Measurements from ENCODE around the gene EZH1.

EZH1 gene

GRCh38 chr17:42674755-42675347 lies 70.0 kb downstream of the EZH1 start:
- H3K27me3 ChIP-seq (ENCODE audit: insufficient read depth, poor library complexity, severe bottlenecking): no peaks in the 10 kb centered on the region
- ATAC-seq (ENCODE audit: low read depth) (no peak; the same call in 2 of the 3 replicates), DNase-seq (ENCODE audit: low spot score) (no peak)
- H3K27ac ChIP-seq (ENCODE audit: poor library complexity, severe bottlenecking): peak overlapping the region; percentile 94
- no peaks in the 10 kb centered on the region for H3K9me3 ChIP-seq (ENCODE audit: severe bottlenecking)
- peaks cover 24% of the 10 kb centered on the region for H3K4me1 ChIP-seq (ENCODE audit: insufficient read depth, poor library complexity, severe bottlenecking)
- H3K4me3 ChIP-seq (ENCODE audit: severe bottlenecking): peak overlapping the region; percentile 81
- peaks cover 42% of the 10 kb centered on the region for H3K36me3 ChIP-seq (ENCODE audit: low read depth)
- TF ChIP-seq, protein P1, sequence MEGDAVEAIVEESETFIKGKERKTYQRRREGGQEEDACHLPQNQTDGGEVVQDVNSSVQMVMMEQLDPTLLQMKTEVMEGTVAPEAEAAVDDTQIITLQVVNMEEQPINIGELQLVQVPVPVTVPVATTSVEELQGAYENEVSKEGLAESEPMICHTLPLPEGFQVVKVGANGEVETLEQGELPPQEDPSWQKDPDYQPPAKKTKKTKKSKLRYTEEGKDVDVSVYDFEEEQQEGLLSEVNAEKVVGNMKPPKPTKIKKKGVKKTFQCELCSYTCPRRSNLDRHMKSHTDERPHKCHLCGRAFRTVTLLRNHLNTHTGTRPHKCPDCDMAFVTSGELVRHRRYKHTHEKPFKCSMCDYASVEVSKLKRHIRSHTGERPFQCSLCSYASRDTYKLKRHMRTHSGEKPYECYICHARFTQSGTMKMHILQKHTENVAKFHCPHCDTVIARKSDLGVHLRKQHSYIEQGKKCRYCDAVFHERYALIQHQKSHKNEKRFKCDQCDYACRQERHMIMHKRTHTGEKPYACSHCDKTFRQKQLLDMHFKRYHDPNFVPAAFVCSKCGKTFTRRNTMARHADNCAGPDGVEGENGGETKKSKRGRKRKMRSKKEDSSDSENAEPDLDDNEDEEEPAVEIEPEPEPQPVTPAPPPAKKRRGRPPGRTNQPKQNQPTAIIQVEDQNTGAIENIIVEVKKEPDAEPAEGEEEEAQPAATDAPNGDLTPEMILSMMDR (IDR thresholded peaks at IDR 0.05; ENCODE audit: poor library complexity, severe bottlenecking): no peak

DNA sequence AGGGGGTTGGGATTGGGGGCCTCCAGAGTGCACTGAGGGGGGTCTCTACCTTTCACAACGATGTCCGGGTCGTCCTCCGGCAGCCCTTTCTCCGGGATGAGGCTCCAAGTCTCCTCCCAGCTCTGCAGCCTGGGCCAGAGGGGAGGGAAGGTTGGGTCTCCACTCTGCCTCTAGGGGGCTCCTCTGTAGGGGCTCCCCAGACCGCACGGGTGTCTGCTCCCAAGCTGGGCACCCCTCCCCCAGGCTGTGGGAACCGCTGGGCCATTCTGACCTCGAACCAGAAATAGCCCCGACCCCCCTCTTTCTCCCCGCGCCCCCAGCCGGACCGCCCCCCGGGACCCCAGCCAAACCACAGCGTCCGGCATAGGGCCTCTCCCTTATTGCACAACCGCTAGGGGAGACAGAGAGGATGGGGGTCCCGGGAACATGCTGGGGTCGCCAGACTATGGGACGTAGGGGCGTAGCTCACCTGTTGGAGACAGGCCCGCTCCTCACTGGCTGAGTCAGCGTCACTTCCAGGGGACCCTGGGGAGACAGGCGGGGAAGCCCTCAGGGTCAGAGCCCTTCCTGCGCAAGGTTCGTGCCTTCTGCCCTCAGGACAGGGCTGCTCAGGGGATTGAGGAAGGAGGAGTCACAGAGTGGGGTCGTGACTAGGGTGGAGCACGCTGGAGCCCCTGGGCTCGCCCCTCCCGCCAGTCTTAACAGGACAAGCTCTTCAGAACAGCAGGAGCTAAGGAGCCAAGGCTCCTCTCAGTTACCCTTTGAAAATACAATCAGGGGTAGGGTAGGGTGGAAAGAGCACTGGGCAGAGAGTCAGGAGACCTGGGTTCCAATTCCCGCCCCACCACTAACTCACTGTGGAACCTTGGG lies 70.7 kb downstream of the EZH1 start:
- Histone ChIP-seq H3K4me3 (ENCODE audit: severe bottlenecking) (peak overlapping the region; percentile 81), H3K4me1 (ENCODE audit: insufficient read depth, poor library complexity, severe bottlenecking) (peaks cover 25% of the 10 kb centered on the region), H3K27ac (ENCODE audit: poor library complexity, severe bottlenecking) (peak overlapping the region; percentile 94), H3K36me3 (ENCODE audit: low read depth) (peaks cover 49% of the 10 kb centered on the region), H3K9me3 (ENCODE audit: severe bottlenecking) (no peaks in the 10 kb centered on the region), H3K27me3 (ENCODE audit: insufficient read depth, poor library complexity, severe bottlenecking) (no peaks in the 10 kb centered on the region)
- no peak for DNase-seq (ENCODE audit: low spot score)
- no peak; the same call in 2 of the 3 replicates for ATAC-seq (ENCODE audit: low read depth)
- TF ChIP-seq, protein P1 (IDR thresholded peaks at IDR 0.05; ENCODE audit: poor library complexity, severe bottlenecking): peak; percentile 49

DNA sequence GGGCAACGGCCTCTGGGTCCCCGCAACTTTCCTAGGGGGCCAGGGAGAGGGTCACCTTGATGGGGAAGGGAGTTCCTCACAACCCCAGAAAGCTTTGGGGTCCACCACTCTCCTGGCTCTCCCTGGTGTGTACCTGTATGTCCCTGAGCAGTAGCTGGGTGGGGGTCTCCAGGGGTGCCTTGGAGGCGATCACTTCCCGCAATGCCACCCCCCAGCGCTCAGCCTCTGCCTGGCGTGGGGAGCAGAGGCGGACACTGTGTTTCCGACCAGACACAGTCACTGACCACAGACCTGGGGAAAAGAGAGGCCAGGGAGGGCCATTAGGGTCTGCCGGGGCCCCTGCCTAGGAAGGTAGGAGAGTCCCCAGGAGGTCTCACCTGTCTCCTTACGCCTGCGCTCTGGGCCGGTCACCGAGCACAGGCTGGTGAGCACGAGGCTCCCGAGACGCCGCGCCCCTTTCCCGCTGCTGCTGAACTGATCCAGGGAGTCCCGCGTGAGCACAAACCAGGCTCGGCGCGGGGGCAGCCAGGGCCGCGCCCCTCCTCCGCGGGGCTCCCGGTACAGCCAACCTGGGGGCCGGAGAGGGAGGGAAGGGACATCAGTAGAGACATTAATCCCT lies 71.5 kb downstream of the EZH1 start:
- TF ChIP-seq, protein P1 (IDR thresholded peaks at IDR 0.05; ENCODE audit: poor library complexity, severe bottlenecking): no peak
- H3K9me3 ChIP-seq (ENCODE audit: severe bottlenecking): no peaks in the 10 kb centered on the region
- peak overlapping the region; percentile 94 for H3K27ac ChIP-seq (ENCODE audit: poor library complexity, severe bottlenecking)
- ATAC-seq (ENCODE audit: low read depth) (no peak), DNase-seq (ENCODE audit: low spot score) (no peak)
- H3K4me1 ChIP-seq (ENCODE audit: insufficient read depth, poor library complexity, severe bottlenecking): peaks cover 33% of the 10 kb centered on the region
- H3K27me3 ChIP-seq (ENCODE audit: insufficient read depth, poor library complexity, severe bottlenecking): no peaks in the 10 kb centered on the region
- H3K36me3 ChIP-seq (ENCODE audit: low read depth): peaks cover 56% of the 10 kb centered on the region
- peak overlapping the region; percentile 11 for H3K4me3 ChIP-seq (ENCODE audit: severe bottlenecking)

GRCh38 chr17:42672038-42672437 lies 72.8 kb downstream of the EZH1 start:
- no peak overlapping the region for H3K4me3 ChIP-seq (ENCODE audit: severe bottlenecking)
- TF ChIP-seq, protein P1 (IDR thresholded peaks at IDR 0.05; ENCODE audit: poor library complexity, severe bottlenecking): peak; percentile 14
- peak; percentile 6; the same call in 1 of the 3 replicates for ATAC-seq (ENCODE audit: low read depth)
- no peaks in the 10 kb centered on the region for H3K27me3 ChIP-seq (ENCODE audit: insufficient read depth, poor library complexity, severe bottlenecking)
- peaks cover 46% of the 10 kb centered on the region for H3K4me1 ChIP-seq (ENCODE audit: insufficient read depth, poor library complexity, severe bottlenecking)
- H3K36me3 ChIP-seq (ENCODE audit: low read depth): peaks cover 66% of the 10 kb centered on the region
- H3K9me3 ChIP-seq (ENCODE audit: severe bottlenecking): no peaks in the 10 kb centered on the region
- DNase-seq (ENCODE audit: low spot score): peak; percentile 81
- H3K27ac ChIP-seq (ENCODE audit: poor library complexity, severe bottlenecking): peak overlapping the region; percentile 94

All from RWPE2 (cell line).